Mucosa of descending colon (tissue), 3 donors: ENCODE results near the gene GLRX. TPM values are rescaled to one million over a fixed set of nuclear protein-coding genes. Genes with fewer than 3 reads are reported as not detected.

Source experiments
- ATAC-seq: fragments of 200-7000 bp; cut with Tn5 transposase; one replicate; pipeline ENCODE4 v1.9.1; 2020; ENCODE audit warnings: mild to moderate bottlenecking, moderate library complexity
- DNase-seq, 3 donors: peaks; one replicate each; pipeline ENCODE4 v3.0.0-alpha.2; 2020
- H3K36me3 ChIP-seq: fragments of 200-600 bp; one replicate; pipeline ENCODE4 v1.8.0; 2021; ENCODE audit warnings: low read depth, mild to moderate bottlenecking
- H3K4me1 ChIP-seq: fragments of 200-600 bp; one replicate; pipeline ENCODE4 v1.8.0; 2021; ENCODE audit warnings: low read depth, mild to moderate bottlenecking
- H3K4me3 ChIP-seq: fragments of 200-600 bp; one replicate; pipeline ENCODE4 v1.8.0; 2021; ENCODE audit warnings: mild to moderate bottlenecking
- H3K9me3 ChIP-seq: fragments of 200-600 bp; one replicate; pipeline ENCODE4 v1.8.0; 2021; ENCODE audit warnings: mild to moderate bottlenecking
- intact Hi-C, 2 donors: fragments of 100-400 bp; cut with DNase I in 1 of 2; cut with micrococcal nuclease in 1 of 2; formaldehyde crosslinking; loops; one replicate each; pipeline versions ENCODE4 v1.11.0 to v1.11.1; 2022; cut with DNase I, micrococcal nuclease
- total RNA-seq, 3 donors: library from RNA; stranded (reverse); fragmentation: NEBNext Ultra II Directional in 2 of 3; extraction: Animal tissue kit (Norgen Biotek cat#: 25700) in 2 of 3; gene quantifications; one replicate each; pipeline versions ENCODE4 v1.2.1 to v1.2.4, GENCODE V29; 2021 to 2023
- TF ChIP-seq, protein P1 (sequence below): fragments of 200-600 bp; IDR thresholded peaks from one replicate; pipeline ENCODE4 v1.8.0; 2022; ENCODE audit warnings: antibody characterized with exemption, mild to moderate bottlenecking
- donor health status: DM: no; HTN: no; CAD: no; lungs with moderate emphysema.
- donor health status: DM: no; HTN: no; CAD: no.
- donor health status: DM: no; HTN: yes; CAD: no.

The GLRX gene
- total RNA-seq, 3 donors from 2014 or later: 40.6 to 90.5 (median 65.5) TPM

DNA sequence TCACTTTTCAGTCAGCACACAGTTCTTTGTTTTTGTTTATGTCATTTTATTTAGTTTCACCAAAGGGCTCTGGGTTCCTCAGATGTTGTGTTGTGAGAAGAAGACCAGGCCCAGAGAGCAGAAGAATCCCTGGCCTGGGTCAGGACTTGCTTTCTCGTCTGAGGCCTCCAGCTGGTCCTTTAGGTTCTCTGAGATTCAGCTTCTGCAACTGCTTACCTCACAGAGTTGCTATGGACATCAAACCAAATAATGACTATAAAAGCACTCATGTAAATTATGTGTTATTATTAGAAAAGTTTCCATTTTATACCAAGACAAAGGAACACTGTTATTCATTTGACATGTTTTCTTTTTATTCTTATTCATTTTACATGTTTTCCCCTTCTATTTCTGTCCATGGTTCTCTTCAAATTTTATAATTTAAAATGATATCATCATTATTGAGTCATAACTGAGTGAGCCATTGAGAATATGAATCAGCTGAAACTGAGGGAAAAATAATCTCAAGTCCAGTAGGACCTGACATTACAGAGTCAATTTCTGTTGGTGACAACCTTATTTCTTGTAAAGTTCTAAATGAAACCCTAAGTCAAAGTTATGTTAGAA lies 44.0 kb upstream of the GLRX start:
- no peak for ATAC-seq
- intact Hi-C loops: loop anchor here in 1 of 2 donors (5.0 kb wide), 1 partner anchor 471 kb away; no protein-coding TSS in a partner anchor

DNA sequence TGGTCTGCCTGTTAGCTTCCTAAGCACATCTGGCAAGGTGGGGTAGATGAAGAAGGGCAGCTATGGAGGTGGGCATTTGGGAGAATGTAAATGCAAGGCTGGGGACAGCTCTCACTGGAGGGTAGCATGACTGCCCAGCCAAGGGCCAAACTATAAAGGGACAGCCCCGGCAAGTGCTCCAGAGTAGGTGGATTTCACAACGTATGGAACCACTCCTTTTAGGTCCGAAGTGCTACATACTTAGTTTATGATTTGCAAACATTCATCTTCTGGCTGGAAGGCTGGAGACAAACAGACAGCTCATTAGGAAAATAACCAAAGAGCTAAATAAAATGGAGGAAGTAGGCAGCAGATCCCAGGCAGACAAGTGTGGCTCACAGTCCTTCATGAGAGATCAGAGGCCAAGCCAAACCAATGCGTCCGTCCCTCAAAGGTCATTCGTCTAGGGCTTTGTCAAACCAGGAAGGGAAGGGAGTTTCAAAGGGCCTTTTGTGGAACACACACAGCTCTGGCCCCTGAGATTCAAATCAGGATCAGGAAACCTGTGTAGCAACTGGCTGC lies 42.5 kb upstream of the GLRX start:
- TF ChIP-seq, protein P1, sequence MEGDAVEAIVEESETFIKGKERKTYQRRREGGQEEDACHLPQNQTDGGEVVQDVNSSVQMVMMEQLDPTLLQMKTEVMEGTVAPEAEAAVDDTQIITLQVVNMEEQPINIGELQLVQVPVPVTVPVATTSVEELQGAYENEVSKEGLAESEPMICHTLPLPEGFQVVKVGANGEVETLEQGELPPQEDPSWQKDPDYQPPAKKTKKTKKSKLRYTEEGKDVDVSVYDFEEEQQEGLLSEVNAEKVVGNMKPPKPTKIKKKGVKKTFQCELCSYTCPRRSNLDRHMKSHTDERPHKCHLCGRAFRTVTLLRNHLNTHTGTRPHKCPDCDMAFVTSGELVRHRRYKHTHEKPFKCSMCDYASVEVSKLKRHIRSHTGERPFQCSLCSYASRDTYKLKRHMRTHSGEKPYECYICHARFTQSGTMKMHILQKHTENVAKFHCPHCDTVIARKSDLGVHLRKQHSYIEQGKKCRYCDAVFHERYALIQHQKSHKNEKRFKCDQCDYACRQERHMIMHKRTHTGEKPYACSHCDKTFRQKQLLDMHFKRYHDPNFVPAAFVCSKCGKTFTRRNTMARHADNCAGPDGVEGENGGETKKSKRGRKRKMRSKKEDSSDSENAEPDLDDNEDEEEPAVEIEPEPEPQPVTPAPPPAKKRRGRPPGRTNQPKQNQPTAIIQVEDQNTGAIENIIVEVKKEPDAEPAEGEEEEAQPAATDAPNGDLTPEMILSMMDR: no peak
- peak; percentile 94 for ATAC-seq
- Histone ChIP-seq H3K9me3 (no peaks in the 10 kb centered on the region), H3K36me3 (no peaks in the 10 kb centered on the region), H3K4me3 (no peak overlapping the region), H3K4me1 (peaks cover 7% of the 10 kb centered on the region)
- peak in 2 of 3 donors; percentile 54 to 58 for DNase-seq
- intact Hi-C loops: loop anchor here in 1 of 2 donors (5.0 kb wide), 1 partner anchor 472 kb away; no protein-coding TSS in a partner anchor

More for the DNA sequence above, 44.0 kb upstream of the GLRX start:
- no peak for DNase-seq
- Histone ChIP-seq H3K36me3 (no peaks in the 10 kb centered on the region), H3K9me3 (no peaks in the 10 kb centered on the region), H3K4me3 (no peak overlapping the region), H3K4me1 (peaks cover 8% of the 10 kb centered on the region)
- TF ChIP-seq, protein P1: no peak

DNA sequence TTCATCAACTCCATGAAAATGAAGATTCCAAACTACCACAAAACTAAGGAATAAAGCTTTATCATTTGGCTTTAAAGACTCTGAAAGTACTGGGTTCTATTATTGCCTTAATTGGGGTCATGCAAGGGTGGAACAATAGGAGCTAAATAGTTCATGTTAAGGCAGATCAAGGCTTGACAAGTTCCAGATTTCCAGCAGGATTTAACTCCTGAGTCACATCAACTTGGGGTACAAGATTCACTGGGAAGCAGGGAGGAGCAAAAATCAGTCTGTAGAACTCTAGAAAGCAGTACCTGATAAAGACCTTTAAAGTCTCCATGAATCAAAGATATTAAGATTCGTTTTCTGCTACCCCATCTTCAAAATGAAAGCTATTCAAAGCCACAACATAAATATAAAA lies 41.9 kb upstream of the GLRX start:
- intact Hi-C loops: no loop called here
- DNase-seq: no peak
- H3K9me3 ChIP-seq: no peaks in the 10 kb centered on the region
- H3K4me1 ChIP-seq: peaks cover 3% of the 10 kb centered on the region
- no peaks in the 10 kb centered on the region for H3K36me3 ChIP-seq
- ATAC-seq: no peak
- TF ChIP-seq, protein P1: no peak
- no peak overlapping the region for H3K4me3 ChIP-seq

DNA sequence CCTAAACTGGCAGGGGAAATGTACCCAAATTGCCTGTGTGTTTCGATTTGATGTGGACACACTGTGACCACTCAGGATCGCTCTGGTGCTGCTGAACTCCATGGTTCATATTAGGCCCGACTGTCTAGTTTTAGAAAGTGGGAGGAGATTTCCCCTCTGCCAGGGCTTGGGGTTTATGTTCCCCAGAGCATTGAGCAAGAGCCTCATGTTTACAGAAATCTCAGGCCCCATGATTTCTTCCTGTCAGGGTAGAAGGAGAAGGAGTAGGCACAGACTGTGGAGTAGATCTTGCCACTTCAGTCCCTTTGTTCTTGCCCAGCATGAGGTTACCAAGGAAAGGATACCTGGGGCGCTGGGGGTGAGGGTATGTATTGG lies 40.8 kb upstream of the GLRX start:
- Histone ChIP-seq H3K4me3 (no peak overlapping the region), H3K36me3 (no peaks in the 10 kb centered on the region), H3K4me1 (no peaks in the 10 kb centered on the region), H3K9me3 (no peaks in the 10 kb centered on the region)
- TF ChIP-seq, protein P1: no peak
- DNase-seq: peak in 1 of 3 donors; percentile 31
- no peak for ATAC-seq
- intact Hi-C loops: no loop called here

DNA sequence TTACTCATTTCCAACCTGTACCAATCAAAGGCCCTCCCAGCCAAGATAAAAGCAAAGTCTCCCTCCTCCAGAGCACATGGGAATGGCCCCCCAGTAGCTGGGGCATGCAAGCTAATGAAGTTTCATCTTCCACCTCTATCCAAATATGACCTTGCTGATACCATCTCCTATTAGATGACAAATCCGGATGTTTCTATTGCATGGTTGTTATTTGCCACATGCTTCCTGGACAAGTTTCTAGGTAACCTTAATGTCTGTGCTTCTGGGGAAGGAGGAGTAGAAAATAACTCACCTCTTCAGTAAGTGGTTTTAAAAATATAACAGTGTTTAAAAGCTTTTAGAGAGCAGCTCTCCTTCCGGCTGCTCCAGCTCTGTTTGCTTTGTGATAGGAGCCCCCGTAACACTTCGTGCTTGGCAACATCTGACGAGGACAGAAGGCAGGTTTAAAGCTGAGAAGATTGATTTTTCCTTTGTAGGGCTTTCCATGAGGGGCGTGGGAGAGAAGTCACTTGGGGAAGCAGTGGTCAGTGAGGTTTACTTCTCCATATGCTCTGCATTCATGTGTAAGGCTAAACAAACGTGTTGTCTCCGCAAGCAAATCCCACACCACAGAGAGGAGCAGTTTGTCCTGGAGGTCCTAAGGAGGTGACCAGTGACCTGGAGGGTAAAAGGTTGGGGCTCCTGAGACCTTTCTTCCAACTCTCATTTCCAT lies 40.3 kb upstream of the GLRX start:
- DNase-seq (no peak), ATAC-seq (no peak)
- H3K36me3 ChIP-seq: no peaks in the 10 kb centered on the region
- no peaks in the 10 kb centered on the region for H3K4me1 ChIP-seq
- intact Hi-C loops: no loop called here
- TF ChIP-seq, protein P1: no peak
- no peak overlapping the region for H3K4me3 ChIP-seq
- no peaks in the 10 kb centered on the region for H3K9me3 ChIP-seq
